Heart right ventricle (tissue), 16 donors: ENCODE data around the gene AMPD2. TPM values are rescaled to one million over a fixed set of nuclear protein-coding genes. Genes with fewer than 3 reads are reported as not detected.

Experiments used
- ATAC-seq, 8 donors: fragments of 200-7000 bp; cut with Tn5 transposase; one replicate each; pipeline ENCODE4 v1.9.1; 2020; ENCODE audit warnings: mild to moderate bottlenecking in 8 of 8, moderate library complexity in 8 of 8, moderate number of reproducible peaks in 1 of 8
- DNase-seq, 2 donors: peaks; one replicate each; pipeline ENCODE4 v3.0.0-alpha.2; 2020
- H3K27ac ChIP-seq, 10 donors: fragments of 200-600 bp; sonication (generic) in 2 of 10; one replicate each; pipeline versions ENCODE4 v1.5.0 to v1.8.0; 2020 to 2022; ENCODE audit warnings: mild to moderate bottlenecking in 3 of 10
- H3K27me3 ChIP-seq, 7 donors: fragments of 200-600 bp; one replicate each; pipeline ENCODE4 v1.8.0; 2021 to 2022; ENCODE audit warnings: mild to moderate bottlenecking in 2 of 7
- H3K36me3 ChIP-seq, 9 donors: fragments of 200-600 bp; sonication (generic) in 1 of 9; one replicate each; pipeline versions ENCODE4 v1.5.0 to v1.8.0; 2020 to 2022; ENCODE audit warnings: mild to moderate bottlenecking in 2 of 9
- H3K4me1 ChIP-seq, 9 donors: fragments of 200-600 bp; sonication (generic) in 1 of 9; one replicate each; pipeline versions ENCODE4 v1.5.0 to v1.8.0; 2020 to 2022; ENCODE audit warnings: mild to moderate bottlenecking in 4 of 9
- H3K4me3 ChIP-seq, 10 donors: fragments of 200-600 bp; sonication (generic) in 2 of 10; one replicate each; pipeline versions ENCODE4 v1.5.0 to v1.8.0; 2020 to 2022; ENCODE audit warnings: mild to moderate bottlenecking in 7 of 10, moderate library complexity in 2 of 10
- H3K9me3 ChIP-seq, 11 donors: fragments of 200-600 bp in 10 of 11; sonication (generic) in 2 of 11; one replicate each; pipeline versions ENCODE4 v1.5.0 to v1.8.0; 2013 to 2022; ENCODE audit warnings: mild to moderate bottlenecking in 2 of 11, control low read depth in 1 of 11, moderate library complexity in 1 of 11
- WGBS, 2 donors: extraction: QIAGEN DNeasy Blood & Tissue Kit; methylation state at CpG; one replicate each; pipeline ENCODE4 v1.1.7; 2013; ENCODE audit warnings: inconsistent platforms in 1 of 2; 5-methylcytosine and 5-hydroxymethylcytosine counted together
- intact Hi-C, 10 donors: fragments of 100-400 bp; cut with DNase I; formaldehyde crosslinking; loops; one replicate each; pipeline versions ENCODE4 v1.11.1 to v1.14.2; 2022
- polyA plus RNA-seq, 2 donors: library from polyadenylated mRNA; stranded (reverse); fragments of 200-250 nt; gene quantifications; one replicate each; pipeline ENCODE4 v1.2.3, GENCODE V29; 2013
- total RNA-seq, 10 donors: library from RNA; stranded (reverse); fragmentation: NEBNext Ultra II Directional in 3 of 10; extraction: Animal tissue kit (Norgen Biotek cat#: 25700) in 3 of 10; gene quantifications; one replicate each; pipeline versions ENCODE4 v1.2.1 to v1.2.4, GENCODE V29; 2021 to 2023
- TF ChIP-seq, protein P1 (sequence below), 9 donors: fragments of 200-600 bp; sonication (generic) in 2 of 9; IDR thresholded peaks; one replicate each; pipeline versions ENCODE4 v1.5.0 to v1.8.0; 2021 to 2022; ENCODE audit warnings: antibody characterized with exemption in 9 of 9, mild to moderate bottlenecking in 5 of 9, moderate library complexity in 1 of 9
- donor health status: Arrhythmogenic right ventricular cardiomyopathy.
- donor health status: ischemic (EF 13 %, LVEDD 7.1; RV severe dilation, severe dysfunction).
- donor health status: healthy with polysubstance abuse.
- donor health status: DM: no; HTN: yes; CAD: no.
- donor health status: DM: no; HTN: no; CAD: no.
- donor health status: ischemic (EF 25% LVEDD 6.9; RV normal size, moderate dysfunction).
- donor health status: ischemic (EF 25% LVEDD 5.7; RV mildly dilated, moderate dysfunction).
- donor health status: healthy.
- donor health status: DM: yes; HTN: yes; CAD: no.
- donor health status: Ischemic cardiomyopathy.
- donor health status: ischemic (EF 35%, LVEDD 5.7; RV mildly dilated, moderate dysfunction).
- donor health status: nonischemic (EF 11% LVEDD 7.7; RV severe dilation, severe dysfunction).
- donor health status: DM: yes; HTN: yes; CAD: no.
- donor health status: PGD.
- donor health status: ischemic (EF 29% LVEDD 5.4; RV normal size, mild dysfunction).
- donor health status: nonischemic (EF 23%, LVEDD 6.1; RV moderate dilation, normal function).

AMPD2 gene
- total and polyA plus RNA-seq, 12 donors, result 6.4 to 18.2 (median 11.5) TPM

DNA sequence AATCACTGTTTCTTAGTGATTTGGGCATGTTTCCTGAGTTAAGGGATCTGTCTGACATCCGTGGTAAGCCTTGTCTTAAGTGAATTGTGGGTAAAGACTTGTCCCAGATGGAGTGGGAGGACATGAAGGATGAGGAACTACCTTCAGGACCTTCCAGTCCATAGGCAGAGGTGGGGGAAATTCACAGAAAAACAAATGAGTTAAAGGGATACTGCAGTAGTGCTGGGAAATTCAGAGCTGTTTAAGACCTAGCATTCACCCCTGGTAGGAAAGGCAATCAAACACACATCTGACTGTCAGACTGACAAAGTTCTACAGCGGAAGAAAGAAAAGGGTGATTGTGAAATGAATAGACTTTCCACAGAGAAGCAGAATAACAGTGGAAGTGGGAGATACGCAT lies 3.2 kb upstream of the AMPD2 start:
- no peak for DNase-seq
- Histone ChIP-seq H3K27ac (peak overlapping the region in 4 of 10 donors; percentile 33 to 97 (median 50)), H3K36me3 (no peaks in the 10 kb centered on the region), H3K4me1 (peaks cover 0 to 75% (median 25%) of the 10 kb centered on the region in 9 donors), H3K27me3 (no peaks in the 10 kb centered on the region), H3K9me3 (no peaks in the 10 kb centered on the region), H3K4me3 (no peak overlapping the region)
- intact Hi-C loops, result no loop called here
- WGBS, 2 donors, result 80 to 82% methylated on average over 3 of the region's 3 CpGs
- no peak for ATAC-seq
- TF ChIP-seq, protein P1, sequence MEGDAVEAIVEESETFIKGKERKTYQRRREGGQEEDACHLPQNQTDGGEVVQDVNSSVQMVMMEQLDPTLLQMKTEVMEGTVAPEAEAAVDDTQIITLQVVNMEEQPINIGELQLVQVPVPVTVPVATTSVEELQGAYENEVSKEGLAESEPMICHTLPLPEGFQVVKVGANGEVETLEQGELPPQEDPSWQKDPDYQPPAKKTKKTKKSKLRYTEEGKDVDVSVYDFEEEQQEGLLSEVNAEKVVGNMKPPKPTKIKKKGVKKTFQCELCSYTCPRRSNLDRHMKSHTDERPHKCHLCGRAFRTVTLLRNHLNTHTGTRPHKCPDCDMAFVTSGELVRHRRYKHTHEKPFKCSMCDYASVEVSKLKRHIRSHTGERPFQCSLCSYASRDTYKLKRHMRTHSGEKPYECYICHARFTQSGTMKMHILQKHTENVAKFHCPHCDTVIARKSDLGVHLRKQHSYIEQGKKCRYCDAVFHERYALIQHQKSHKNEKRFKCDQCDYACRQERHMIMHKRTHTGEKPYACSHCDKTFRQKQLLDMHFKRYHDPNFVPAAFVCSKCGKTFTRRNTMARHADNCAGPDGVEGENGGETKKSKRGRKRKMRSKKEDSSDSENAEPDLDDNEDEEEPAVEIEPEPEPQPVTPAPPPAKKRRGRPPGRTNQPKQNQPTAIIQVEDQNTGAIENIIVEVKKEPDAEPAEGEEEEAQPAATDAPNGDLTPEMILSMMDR (IDR thresholded peaks at IDR 0.05), result no peak

DNA sequence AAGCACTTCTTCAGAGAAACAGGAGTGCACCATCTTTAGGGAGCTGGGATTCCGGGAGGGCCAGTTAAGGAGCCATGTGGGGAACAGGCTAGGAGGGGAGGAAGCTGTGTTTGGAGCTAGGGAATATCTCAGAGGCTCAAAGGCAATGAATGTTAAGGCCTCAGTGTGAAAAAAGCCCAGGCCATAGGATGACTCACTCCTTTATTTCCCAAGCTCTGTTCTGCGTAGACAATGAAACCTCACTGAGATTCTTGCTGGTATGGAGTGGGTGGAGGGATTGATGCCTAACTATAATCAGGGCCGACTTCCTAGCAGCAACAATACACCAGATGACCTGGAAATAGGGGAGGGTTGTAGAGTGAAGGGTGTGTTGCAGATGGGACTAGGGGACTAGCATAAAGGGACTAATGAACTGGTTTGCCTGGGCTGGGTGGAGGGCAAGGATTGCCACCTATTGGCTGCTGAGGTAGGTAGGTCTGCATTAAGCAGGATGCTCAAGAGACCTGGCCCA lies 2.3 kb upstream of the AMPD2 start:
- Histone ChIP-seq H3K9me3 (no peaks in the 10 kb centered on the region), H3K27me3 (no peaks in the 10 kb centered on the region), H3K27ac (peak overlapping the region in 6 of 10 donors; percentile 1 to 97 (median 38)), H3K36me3 (no peaks in the 10 kb centered on the region), H3K4me1 (peaks cover 2 to 82% (median 32%) of the 10 kb centered on the region in 9 donors), H3K4me3 (no peak overlapping the region)
- TF ChIP-seq, protein P1 (IDR thresholded peaks at IDR 0.05), result no peak
- intact Hi-C loops, result no loop called here
- no peak for DNase-seq
- ATAC-seq, result peak in 1 of 8 donors; percentile 7
- 57 to 62% methylated on average over 3 of the region's 3 CpGs for WGBS, 2 donors

DNA sequence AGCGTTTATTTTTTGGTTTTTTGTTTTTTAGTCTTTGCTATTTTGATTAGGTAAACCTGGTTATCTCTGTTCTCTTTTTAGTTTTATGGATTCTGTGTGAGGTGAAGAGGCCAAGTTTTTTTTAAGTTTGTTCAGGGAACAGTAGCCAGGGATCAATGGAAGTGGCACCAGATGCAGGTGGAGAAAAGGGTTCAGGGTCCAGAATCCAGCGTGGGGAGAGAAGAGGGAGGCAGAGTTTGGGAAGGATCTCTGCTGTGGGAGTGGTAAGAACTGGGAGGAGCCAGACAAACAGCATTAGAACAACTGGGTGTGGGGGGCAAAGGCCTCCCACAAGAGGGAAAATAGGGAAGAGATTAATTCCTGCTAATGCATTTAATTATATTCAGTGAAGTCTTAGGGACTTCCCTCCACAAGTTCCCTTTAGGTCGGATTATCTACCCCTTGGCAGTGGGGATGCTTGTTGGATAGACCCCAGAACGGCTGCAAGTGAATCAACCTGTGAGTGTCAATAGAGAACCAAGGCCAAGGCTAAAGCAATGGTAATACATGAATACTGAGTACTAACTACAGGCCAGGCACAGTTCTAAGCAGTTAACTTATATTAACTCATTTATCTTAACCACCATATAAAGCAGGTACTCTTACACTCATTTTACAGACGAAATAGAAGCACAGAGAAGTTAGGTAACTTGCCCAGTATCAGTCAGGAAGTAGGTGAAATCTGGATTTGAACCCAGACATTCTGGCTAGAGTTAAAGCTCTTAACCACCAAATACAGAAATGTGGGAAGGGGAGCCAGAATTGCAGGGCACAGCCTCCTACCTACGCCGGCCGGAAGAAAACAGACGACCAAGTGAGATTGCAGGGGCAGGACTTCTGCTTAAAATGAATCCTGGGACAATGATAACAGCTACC lies 719 bp upstream of the AMPD2 start:
- H3K9me3 ChIP-seq, result no peaks in the 10 kb centered on the region
- peak overlapping the region in 9 of 10 donors; percentile 46 to 97 (median 85) for H3K27ac ChIP-seq

GRCh38 chr1:109620401-109620791 lies 759 bp downstream of the AMPD2 start:
- no peaks in the 10 kb centered on the region for H3K27me3 ChIP-seq
- peak overlapping the region; percentile 1 to 97 (median 84) for H3K27ac ChIP-seq
- DNase-seq (peak in 1 of 2 donors; percentile 47), ATAC-seq (peak; percentile 11 to 66 (median 51))
- H3K9me3 ChIP-seq, result no peaks in the 10 kb centered on the region
- H3K4me1 ChIP-seq, result peaks cover 9 to 81% (median 57%) of the 10 kb centered on the region in 9 donors
- WGBS, 2 donors, result 0 to 1% methylated on average over 9 of the region's 9 CpGs
- H3K4me3 ChIP-seq, result peak overlapping the region; percentile 45 to 77 (median 72)
- TF ChIP-seq, protein P1 (IDR thresholded peaks at IDR 0.05), result no peak
- H3K36me3 ChIP-seq, result no peaks in the 10 kb centered on the region
- intact Hi-C loops, result loop anchor here in 1 of 10 donors (5.0 kb wide), 1 partner anchor 73 kb away; the partner anchor contains the start of gene GNAI3

More for the DNA sequence above, 719 bp upstream of the AMPD2 start:
- ATAC-seq (no peak), DNase-seq (no peak)
- Histone ChIP-seq H3K36me3 (no peaks in the 10 kb centered on the region), H3K27me3 (no peaks in the 10 kb centered on the region), H3K4me1 (peaks cover 2 to 85% (median 46%) of the 10 kb centered on the region in 9 donors), H3K4me3 (peak overlapping the region; percentile 45 to 77 (median 72))
- TF ChIP-seq, protein P1 (IDR thresholded peaks at IDR 0.05), result no peak
- intact Hi-C loops, result no loop called here
- WGBS, 2 donors, result 52 to 53% methylated on average over 9 of the region's 9 CpGs
